C4-2B (cell line): ENCODE data around the gene PEBP1.

ENCODE experiments used
- CTCF ChIP-seq: fragments of 450-650 bp; conservative IDR thresholded peaks from 2 replicates; pipeline ENCODE4 v1.5.1; 2017; ENCODE audit warnings: mild to moderate bottlenecking
- ZFX ChIP-seq: fragments of 450-650 bp; IDR thresholded peaks from 2 replicates; pipeline ENCODE4 v1.6.1; 2017

- TF ChIP-seq CTCF = no peak
- no peak for TF ChIP-seq ZFX
These were observed 11.5 kb upstream of the PEBP1 start for GRCh38 chr12:118124333-118124874.
